Endothelial cell of umbilical vein (primary cell): ENCODE data around the gene TFCP2.

ENCODE experiments used
- EZH2 ChIP-seq: IDR thresholded peaks from 2 replicates; pipeline ENCODE4 v1.6.1; 2012; ENCODE audit warnings: borderline replicate concordance, low read depth, mild to moderate bottlenecking, moderate library complexity, low read length, inconsistent platforms; ENCODE audit not compliant: severe bottlenecking
- FOS ChIP-seq: IDR thresholded peaks from 2 replicates; pipeline ENCODE4 v1.6.1; 2011; ENCODE audit warnings: mild to moderate bottlenecking, low read length, moderate library complexity, borderline replicate concordance; ENCODE audit not compliant: insufficient read depth
- GATA2 ChIP-seq: IDR thresholded peaks from 2 replicates; pipeline ENCODE4 v1.7.0; 2011; ENCODE audit warnings: low read depth, mild to moderate bottlenecking, moderate library complexity, mixed read lengths, low read length; ENCODE audit not compliant: insufficient read length, insufficient read depth
- MAX ChIP-seq: IDR thresholded peaks from 2 replicates; pipeline ENCODE4 v1.6.1; 2011; ENCODE audit not compliant: insufficient read depth, insufficient read length
- MYC ChIP-seq: IDR thresholded peaks from one replicate; pipeline ENCODE4 v1.6.1; 2011; ENCODE audit warnings: mild to moderate bottlenecking, low read depth, low read length
- POLR2A ChIP-seq: IDR thresholded peaks from 2 replicates; pipeline ENCODE4 v1.6.1; 2012; ENCODE audit warnings: low read depth, mild to moderate bottlenecking, control low read depth, low read length
- POLR2AphosphoS5 ChIP-seq: IDR thresholded peaks from 2 replicates; pipeline ENCODE4 v1.6.1; 2012; ENCODE audit warnings: low read depth, mild to moderate bottlenecking, control low read depth, low read length, moderate library complexity; ENCODE audit not compliant: insufficient read depth
- TF ChIP-seq, protein P1 (sequence below), 2 donors: IDR thresholded peaks; 1 replicate in 1 of 2; 2 replicates in 1 of 2; pipeline ENCODE4 v1.5.1; 2011; ENCODE audit warnings: low read length in 2 of 2, mild to moderate bottlenecking in 2 of 2, moderate library complexity in 2 of 2, control low read depth in 1 of 2, inconsistent platforms in 1 of 2, low read depth in 1 of 2; ENCODE audit not compliant: insufficient read depth in 1 of 2; ENCODE audit errors: extremely low read depth in 1 of 2

- TF ChIP-seq POLR2AphosphoS5: peak; percentile 22
- no peak for TF ChIP-seq POLR2A
- TF ChIP-seq, protein P1, sequence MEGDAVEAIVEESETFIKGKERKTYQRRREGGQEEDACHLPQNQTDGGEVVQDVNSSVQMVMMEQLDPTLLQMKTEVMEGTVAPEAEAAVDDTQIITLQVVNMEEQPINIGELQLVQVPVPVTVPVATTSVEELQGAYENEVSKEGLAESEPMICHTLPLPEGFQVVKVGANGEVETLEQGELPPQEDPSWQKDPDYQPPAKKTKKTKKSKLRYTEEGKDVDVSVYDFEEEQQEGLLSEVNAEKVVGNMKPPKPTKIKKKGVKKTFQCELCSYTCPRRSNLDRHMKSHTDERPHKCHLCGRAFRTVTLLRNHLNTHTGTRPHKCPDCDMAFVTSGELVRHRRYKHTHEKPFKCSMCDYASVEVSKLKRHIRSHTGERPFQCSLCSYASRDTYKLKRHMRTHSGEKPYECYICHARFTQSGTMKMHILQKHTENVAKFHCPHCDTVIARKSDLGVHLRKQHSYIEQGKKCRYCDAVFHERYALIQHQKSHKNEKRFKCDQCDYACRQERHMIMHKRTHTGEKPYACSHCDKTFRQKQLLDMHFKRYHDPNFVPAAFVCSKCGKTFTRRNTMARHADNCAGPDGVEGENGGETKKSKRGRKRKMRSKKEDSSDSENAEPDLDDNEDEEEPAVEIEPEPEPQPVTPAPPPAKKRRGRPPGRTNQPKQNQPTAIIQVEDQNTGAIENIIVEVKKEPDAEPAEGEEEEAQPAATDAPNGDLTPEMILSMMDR (IDR thresholded peaks at IDR 0.05; ENCODE audit: extremely low read depth in 1 of 2, insufficient read depth in 1 of 2, low read depth in 1 of 2, low read length in 2 of 2): peak in 1 of 2 donors; percentile 46
- no peak for TF ChIP-seq FOS
- no peak for TF ChIP-seq MAX
- TF ChIP-seq EZH2: no peak
- no peak for TF ChIP-seq MYC
- no peak for TF ChIP-seq GATA2
These were observed 44.4 kb upstream of the TFCP2 start for GRCh38 chr12:51217133-51217967.
